ENCODE measurements around the gene MBOAT1.

Gene MBOAT1

DNA sequence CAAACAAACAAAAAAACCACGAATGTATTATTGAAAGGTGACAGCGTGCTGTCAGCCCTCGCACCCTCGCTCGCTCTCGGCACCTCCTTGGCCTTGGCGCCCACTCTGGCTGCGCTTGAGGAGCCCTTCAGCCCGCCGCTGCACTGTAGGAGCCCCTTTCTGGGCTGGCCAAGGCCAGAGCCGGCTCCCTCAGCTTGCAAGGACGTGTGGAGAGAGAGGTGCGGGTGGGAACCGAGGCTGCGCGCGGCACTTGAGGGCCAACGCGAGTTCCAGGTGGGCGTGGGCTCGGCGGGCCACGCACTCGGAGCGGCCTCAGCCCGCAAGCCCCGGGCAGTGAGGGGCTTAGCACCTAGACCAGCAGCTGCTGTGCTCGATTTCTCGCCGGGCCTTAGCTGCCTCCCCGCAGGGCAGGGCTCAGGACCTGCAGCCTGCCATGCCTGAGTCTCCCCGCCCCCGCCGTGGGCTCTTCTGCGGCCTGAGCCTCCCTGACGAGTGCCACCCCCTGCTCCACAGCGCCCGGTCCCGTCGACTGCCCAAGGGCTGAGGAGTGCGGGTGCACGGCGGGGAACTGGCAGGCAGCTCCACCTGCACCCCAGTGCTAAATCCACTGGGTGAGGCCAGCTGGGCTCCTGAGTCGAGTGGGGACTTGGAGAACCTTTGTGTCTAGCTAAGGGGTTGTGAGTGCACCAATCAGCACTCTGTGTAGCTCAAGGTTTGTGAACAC is 20.9 kb upstream of the MBOAT1 start:
- DNase-seq: no peak

DNA sequence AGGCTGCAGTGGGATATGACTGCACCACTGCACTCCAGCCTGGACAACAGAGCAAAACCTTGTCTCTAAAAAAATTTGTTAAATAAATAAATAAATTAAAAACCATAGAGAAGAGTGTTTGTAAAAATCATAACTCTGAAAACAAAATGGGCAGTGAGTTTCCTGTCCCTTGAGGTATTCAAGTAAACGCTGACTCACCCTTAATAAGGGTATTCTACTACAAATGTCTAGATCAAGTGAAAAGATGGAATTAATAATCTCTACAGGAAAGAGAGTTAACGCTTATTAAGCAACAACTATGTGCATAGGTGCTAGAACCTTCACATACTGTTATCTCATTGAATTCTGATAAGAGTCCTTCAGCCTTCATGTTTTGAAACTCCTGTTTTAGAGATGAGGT is 19.9 kb upstream of the MBOAT1 start:
- no peak for DNase-seq

DNA sequence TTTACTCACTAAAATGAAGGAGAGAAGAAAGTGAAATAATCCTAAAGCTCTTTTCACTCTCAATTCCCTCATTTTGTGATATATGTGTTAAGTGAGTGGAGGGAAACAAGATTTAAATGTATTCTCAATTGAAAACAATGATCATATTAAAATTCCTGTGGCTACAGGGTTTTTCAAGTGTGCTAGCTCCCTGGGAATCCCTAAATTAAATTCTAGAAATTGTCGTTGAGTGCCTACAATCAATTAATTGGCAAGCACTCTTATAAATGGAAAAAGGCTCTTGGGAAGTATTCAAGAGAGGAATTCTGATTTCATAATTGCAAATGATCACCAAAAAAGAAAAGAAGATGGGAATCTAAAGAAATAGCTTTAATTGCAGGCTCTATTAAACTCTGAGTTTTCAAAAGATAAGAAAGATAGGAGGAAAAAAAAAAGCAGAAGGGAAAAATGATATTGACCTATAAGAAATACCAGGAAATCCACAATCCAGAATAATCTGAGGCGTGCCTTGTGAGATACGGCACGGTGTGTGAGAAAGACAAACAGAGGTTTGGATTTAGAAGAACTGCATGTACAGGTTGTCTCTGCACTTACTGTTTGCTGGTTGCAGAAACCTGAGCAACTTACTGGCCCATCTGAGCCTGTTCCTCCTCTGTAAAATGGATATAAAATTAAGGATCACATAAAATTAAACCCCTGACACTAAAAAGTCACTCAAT is 18.3 kb upstream of the MBOAT1 start:
- DNase-seq: no peak

DNA sequence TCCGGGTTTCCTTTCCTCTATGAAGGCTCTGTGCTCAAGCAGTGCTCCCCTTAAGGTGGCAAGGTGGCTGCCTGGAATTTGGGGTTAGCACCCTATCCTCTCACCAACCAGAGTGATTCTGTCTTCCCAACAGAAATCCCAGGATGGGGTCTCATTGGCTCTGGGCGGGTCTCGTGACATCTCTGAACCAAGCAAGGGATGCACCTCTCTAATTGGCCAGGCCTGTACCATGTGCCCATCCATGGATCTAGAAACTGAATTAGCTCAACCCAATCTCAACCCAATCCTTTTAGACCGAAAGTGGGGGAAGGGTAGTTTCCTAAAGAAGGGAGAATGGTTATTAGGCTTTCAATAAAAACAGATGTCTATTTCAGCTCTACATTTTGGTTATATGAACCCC is 17.6 kb upstream of the MBOAT1 start:
- DNase-seq: no peak

DNA sequence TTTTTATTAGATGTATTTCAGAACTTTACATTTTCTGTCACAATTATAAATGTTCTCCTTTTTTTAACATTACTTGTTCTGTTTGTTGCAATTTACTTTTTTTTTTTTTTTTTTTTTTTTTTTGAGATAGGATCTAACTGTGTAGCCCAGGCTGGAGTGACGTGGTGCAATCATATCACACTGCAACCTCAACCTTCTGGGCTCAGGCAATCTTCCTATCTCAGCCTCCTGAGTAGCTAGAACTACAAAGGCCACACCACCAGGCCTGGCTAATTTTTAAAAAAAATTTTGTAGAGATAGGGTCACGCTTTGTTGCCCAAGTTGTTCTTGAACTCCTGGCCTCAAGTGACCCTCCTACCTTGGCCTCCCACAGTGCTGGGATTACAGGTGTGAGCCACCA is 15.1 kb upstream of the MBOAT1 start:
- no peak for DNase-seq

DNA sequence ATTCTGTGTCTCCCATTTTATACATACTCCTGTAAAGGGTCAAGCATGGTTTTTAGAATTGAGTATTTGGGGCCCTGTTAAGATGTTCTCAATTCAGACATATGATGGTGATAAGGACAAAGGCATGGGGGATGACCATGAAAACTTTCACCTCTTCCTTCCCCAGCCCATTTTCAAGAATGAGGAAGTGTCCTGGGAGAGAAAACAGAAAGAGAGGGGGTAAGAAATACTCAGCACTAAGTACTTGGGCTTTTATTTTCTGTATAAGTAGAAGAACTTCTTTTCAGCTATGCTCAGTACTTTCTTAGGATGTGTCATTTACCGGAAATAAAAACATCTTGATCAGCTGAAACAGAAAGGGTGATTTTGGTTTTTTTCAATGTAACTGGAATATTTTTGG is 10.9 kb upstream of the MBOAT1 start:
- no peak for DNase-seq

DNA sequence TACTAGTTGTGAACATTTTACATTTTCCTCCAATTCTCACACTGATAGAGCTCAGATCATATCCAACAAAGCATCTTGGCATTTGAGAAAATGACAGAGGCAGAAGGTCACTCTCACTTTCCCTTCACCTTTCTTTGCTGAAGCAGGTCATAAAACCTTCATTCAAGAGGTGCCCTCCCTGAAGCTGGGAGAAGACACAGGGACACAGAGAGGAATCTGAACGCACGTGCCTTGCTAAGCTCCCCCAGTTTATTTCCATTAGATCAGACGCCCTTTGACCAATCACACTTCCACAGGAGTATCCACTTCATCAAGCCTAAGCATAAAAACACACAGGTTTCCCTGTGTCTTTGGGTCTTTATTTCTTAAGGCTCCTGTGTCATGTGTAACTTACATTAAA is 9.2 kb upstream of the MBOAT1 start:
- DNase-seq: no peak

DNA sequence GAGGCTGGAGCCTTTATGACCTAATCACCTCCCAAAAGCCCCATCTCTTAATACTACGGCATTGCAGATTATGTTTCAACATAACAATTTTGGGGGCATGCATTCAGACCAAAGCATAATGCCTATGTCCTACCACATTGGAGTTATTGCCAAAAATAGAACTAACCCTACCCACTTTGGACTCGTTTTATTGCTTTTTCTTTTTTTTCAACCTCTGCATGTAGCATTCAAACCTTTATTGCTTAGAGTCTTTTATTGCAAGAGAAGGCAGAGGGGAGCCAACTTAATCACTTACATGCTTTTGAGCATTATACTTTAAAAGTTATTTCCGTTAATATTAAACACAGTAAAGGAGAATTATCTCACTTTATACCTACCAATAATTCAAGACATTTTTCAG is 8.1 kb upstream of the MBOAT1 start:
- DNase-seq: no peak

DNA sequence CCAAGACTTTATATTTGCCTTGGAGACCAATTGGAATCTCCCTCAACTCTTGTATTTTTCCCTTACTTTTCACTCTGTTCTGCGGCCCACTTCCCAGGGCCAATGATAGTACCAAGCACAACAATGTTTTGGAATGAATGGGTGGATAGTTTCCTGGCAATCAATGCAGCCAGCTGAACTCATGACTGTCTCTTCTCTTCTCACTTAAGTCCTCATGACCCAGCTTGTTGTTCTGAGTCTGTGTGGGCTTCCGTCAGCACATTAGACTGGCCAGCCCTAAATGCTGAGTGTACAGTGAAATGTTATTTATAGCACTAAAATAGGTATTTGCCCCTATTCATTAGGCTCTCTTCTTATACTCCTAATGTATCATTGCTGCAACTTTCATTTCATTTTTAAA is 5.6 kb upstream of the MBOAT1 start:
- no peak for DNase-seq

DNA sequence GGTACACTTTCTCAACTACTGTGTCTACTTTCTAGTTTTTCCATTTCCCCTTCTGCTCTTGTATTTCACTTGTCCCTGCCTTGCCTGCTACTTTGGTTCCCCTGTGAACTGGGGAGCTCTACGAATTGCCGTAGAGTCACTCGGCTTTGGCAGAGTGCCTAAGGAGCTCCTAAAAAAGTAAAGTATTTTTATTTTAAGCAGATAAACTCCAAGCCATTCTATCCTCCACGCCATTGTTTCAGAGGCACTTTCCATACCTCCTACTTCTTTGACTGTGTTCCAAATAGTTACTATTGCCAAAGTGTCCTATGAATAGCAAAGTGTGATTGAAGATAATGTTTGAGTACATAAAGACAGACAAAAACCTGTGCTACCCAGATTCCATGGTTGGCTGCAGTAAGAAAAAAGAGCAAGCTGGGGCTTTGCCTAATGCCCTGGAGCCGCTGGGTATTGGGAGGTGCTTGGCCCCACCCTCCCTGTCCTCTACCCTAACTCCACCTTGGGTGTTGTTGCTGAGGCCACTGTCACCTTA is 5.1 kb upstream of the MBOAT1 start:
- no peak for DNase-seq

DNA sequence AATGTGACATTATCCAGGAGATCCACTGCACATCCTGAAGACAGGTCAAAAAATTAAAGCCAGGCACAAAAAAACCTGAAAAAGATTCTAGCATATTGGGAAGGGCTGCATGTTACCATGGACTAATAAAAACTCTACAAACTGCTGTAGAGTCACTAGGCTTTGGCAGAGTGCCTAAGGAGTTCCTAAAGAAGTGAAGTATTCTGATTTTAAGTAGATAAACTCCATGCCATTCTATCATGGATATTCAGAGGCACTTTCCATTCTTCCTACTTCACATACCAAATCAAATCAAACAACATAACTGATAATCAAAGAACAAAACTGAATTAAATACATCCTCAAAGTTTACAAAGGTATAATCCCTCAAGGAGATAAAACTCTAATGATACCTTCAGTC is 3.0 kb upstream of the MBOAT1 start:
- no peak for DNase-seq

DNA sequence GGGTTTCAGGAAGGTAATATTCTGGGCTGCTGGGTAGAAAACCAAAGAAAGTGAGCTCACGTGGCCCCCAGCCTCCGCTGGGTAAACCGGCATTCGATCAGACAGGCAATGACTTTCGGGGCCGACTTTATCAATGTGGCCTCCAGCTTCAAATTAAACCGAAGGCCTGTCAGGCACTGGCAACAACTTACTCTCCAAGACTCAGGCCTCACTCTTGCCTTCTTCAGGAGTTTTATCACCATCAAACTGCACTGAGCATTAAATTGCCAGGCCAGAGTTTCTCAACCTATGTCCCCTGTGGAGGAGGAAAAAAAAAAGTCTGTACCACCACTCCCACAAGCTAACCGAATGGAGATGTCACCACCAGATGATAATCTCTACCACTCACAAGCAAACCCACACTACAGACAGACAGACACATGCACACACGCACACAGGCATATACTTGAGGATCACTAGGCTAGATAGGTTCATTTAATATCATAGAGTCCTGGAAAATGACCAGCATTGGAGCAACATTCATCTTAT is 1.1 kb upstream of the MBOAT1 start:
- DNase-seq: no peak

DNA sequence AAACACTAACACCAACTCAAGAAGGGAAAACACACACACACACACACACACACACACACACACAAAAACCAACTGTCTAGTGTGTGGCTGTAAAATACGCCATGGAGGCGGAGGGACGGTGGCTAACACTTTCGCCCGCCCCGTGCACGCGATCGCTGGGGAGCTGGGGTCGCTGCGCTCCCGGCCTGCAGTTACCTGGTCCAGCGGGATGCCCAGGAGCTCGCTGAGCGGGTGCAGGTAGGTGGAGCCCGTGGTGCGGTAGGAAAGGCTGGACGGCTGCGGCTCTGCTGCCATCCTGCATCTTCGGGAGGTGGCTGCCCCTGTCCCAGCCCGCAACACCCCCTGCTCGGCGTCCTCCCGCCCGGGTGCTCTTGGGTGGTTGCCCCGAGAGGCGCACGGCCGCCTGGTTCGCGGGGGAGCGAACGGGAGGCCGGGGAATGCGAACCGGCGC is 303 bp downstream of the MBOAT1 start:
- DNase-seq: peak; percentile 74

DNA sequence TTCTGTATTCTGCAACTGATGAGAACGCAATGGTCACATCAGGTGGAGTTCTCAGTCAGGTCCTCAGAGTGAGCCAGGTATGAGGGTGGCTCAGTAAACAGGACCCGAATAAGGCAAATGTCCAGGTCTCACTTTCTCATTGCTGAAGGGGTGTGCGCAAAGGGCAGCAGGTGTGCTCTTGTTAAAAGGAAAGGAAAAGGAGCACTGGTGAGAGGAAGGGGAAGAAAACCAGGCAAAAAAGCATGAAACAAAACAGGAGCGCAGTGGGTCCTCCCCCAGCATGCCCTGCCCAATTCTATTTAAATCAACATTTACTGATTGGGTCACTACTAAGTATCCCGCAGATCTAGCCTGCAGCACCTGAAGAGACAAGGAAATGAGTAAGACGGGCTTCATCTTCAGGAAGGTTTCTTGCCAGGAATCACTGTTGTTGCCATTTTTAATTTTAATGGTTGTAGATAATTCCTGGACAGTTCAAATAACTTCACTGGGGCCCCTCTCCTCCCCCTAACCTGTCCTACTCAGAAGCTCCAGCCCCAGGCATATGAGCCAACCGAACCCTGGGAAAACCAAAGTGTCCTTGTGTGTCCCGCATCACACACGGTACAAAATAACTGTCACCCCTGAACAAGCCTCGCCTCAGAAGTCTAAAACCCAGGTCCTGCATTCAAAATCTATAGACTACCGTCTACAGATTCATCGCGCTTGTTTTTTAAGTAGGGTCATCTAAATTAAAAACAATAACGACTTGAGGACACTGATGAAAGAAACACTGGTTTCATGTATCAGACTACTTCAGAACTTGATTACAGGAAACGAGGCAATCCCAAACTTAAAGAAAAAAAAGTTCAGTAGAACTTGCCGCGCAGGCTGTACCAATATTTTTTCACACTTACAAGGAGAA is 980 bp downstream of the MBOAT1 start:
- no peak for DNase-seq

DNA sequence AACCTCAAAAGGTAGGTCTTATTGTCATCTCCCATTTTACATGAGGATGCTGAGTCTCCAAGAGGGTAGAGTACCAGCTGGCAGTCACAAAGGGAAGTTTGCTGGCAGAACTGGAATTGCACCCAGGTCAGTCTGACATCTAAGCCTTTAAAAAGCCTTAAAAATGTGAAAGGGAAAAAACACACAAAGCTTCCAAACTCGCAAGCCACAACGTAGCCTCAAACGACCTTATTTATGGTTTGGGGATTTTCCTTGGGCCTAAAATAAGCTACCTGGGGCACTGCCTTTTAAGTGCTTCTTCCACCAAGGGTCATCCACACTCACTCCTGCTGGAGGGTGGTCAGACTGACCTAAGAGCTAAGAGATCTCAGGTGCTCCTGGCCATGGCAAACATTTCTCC is 2.1 kb downstream of the MBOAT1 start:
- no peak for DNase-seq

DNA sequence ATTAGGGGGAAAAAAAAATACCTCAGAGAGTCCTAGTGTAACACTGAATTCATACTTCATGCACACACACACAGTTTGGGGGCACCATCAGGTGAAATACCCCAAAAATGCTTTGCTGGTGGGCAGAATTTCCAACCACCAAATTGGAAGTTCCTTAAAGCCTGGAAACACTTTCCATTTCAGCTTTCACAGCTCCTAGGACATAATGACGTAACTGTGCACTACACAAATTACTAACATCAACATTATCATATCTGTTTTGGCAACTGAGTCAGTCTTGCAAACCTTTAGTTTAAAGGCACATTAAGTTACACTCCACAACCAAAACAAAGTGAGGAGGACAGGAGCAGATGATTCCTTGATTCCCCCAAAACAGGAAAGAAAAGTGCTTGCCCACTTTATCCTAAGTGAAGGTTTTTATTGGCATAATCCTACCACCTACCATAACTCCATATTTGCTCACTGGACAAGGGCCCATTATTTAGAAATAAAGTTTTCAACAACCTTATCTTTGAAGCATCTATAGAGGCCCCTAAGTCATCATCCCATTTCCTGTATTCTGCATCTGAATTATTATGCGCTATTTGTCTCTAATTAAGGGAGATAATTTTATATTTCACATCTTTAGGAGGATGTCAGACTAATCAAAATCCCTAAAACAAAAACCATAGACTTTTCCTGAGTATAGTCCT is 3.4 kb downstream of the MBOAT1 start:
- no peak for DNase-seq

DNA sequence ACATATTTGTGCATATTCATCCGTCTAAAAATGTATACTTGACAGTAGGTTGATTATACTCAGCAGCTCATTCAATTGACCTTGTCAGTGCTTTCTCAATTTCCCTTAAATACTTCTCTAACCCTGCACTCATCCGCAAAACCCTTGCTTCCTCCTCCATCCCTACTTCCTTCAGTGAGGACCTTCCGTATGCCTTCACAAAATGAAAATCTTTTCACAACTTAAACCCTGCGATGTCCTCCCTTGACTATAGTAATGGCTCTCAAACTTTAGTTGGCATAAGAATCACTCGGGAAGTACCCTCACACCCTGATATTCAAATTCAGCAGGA is 5.2 kb downstream of the MBOAT1 start:
- DNase-seq: no peak

DNA sequence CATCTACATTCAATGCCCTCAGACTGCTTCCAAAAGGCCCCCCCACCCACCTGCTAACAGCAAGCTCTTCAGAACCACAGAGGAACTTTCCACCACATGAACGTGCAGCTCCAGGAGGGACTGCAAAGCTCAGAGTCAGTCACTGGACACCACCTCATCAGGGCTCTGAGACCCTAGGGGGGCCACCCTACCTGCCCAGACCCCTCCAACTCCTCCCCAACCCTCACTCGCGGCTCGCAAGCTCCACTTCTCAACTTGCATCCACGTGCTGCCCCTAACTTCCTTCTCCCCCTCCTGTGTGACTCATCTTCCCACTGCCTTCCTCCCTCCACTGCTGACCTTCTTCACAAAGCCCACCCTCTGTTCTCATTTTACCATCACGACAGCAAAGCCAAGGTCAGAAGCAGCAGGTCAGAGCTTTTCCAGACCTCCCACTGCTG is 6.5 kb downstream of the MBOAT1 start:
- DNase-seq: no peak

DNA sequence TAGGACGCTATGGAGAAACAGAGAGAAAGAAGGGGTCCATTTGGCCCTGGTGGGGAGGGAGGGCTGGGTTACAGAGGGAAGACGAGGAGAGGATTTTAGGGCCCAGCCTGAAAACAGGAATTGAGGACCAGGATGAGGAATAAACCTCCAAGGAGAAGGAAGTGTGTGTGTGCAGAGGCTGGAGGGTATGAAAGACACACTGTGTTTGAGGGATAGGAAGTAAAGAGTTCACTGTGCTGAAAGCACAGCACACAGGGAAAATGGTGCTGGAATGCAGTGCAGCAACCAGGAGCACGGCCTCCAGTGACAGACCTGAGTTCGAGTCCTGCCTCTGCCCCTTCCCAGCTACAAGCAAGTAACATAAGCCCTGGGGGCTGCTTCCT is 7.8 kb downstream of the MBOAT1 start:
- no peak for DNase-seq

DNA sequence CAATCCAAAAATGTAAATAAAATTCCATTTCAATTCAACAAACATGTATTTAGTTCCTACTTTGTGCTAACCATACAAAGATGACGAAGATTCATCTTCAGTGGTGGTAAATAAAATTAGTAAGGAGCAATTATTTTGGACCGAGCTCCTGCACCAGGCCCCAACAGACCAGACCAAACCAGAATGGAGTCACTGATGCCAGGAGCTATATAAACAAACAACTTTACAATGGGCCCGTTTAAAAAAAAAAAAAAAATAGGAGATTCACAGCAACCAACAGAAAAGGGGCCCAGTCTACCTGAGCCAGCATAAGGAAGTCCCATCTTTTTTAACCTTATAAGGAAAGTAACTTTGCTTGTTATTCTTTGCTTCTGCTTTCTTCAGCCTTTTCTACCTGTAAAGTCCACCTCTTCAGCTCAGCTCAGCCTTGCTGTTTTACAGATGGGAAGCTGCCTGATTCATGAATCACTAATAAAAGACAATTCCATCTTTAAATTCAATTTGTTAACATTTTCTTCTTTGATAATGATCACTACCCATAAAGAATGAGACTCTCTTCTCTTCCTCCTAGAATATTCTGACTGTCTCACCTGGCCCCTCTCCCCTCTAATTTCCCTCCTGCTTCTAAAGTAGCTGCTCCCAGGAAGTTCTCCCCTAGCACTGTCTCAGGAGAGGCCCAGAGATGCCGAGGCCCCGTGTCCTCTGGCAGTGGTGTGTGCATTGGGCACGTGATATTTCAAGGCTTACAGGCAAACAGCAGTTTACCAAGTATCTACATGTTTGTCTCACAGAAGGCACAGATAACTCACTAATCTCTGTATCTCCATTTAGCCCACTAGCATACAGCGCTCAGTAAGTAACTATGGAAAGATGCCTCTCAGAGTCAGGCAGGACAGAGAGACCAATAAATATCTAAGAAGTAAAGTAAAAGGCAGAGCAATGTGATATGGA is 8.4 kb downstream of the MBOAT1 start:
- DNase-seq: no peak

DNA sequence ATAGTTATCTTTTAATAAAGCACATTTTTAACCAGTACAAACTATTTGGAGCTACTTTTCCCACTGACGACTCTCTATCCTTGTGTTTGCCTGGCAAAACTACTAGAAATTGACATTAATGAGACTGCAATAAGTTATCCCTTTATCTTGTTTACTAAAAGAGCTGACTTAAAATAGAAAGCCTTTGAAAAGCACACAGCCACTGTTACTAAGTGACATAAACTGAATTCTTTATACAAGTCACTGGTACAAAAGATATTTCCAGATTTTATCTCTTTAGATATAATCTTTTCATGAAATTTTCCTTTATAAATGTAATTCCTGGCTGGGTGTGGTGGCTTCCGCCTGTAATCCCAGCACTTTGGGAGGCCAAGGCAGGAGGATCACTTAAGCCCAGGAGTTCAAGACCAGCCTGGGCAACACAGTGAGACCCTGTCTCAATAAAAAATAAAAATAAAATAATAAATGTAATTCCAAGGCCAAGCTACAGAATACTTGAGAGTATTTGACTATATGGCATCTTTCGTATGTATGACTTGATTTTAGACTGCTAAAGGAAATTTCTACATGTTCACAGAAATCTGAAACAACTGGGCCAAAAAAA is 9.5 kb downstream of the MBOAT1 start:
- no peak for DNase-seq
